ENCODE data around the gene ACACB. TPM values are rescaled to one million over a fixed set of nuclear protein-coding genes. Genes with fewer than 3 reads are reported as not detected.

Gene ACACB
- total RNA-seq, 1 experiment from 2014 or later, result 26.2 TPM

DNA sequence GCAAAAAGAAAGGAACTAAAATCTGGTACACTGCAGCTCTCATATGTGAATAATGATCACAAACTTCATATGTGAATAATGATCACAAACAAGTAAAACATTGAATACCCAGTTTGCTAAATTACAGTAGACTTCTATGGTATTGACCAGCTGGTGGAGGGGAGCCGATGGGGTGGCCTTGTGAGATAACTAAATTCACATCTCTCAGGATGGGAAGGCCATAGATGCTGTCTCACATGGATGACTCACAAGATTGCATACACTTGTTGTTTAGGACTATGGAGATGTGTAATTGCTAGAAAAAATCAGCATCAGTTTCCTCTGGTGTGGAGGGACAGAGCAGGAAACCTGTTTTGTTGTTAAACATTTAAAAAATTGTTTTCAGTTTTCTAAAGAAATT is 49.2 kb downstream of the ACACB start:
- no peak overlapping the region for H3K4me3 ChIP-seq (ENCODE audit: low read depth, low read length)
- no peak for DNase-seq
- Mint-ChIP-seq H3K27me3 (ENCODE audit: insufficient read depth, unreplicated experiment) (no peaks in the 10 kb centered on the region), H3K4me3 (ENCODE audit: unreplicated experiment) (no peak overlapping the region), H3K27ac (ENCODE audit: unreplicated experiment) (no peak overlapping the region), H3K4me1 (ENCODE audit: low read depth, unreplicated experiment) (no peaks in the 10 kb centered on the region), H3K36me3 (ENCODE audit: insufficient read depth, unreplicated experiment) (peaks cover 12% of the 10 kb centered on the region), H3K9me3 (ENCODE audit: unreplicated experiment) (no peaks in the 10 kb centered on the region)
- TF ChIP-seq, protein P1, sequence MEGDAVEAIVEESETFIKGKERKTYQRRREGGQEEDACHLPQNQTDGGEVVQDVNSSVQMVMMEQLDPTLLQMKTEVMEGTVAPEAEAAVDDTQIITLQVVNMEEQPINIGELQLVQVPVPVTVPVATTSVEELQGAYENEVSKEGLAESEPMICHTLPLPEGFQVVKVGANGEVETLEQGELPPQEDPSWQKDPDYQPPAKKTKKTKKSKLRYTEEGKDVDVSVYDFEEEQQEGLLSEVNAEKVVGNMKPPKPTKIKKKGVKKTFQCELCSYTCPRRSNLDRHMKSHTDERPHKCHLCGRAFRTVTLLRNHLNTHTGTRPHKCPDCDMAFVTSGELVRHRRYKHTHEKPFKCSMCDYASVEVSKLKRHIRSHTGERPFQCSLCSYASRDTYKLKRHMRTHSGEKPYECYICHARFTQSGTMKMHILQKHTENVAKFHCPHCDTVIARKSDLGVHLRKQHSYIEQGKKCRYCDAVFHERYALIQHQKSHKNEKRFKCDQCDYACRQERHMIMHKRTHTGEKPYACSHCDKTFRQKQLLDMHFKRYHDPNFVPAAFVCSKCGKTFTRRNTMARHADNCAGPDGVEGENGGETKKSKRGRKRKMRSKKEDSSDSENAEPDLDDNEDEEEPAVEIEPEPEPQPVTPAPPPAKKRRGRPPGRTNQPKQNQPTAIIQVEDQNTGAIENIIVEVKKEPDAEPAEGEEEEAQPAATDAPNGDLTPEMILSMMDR (IDR thresholded peaks at IDR 0.05; ENCODE audit: insufficient read depth in 1 of 2, low read depth in 1 of 2, low read length in 1 of 2, severe bottlenecking in 1 of 2, unreplicated experiment in 1 of 2), result no peak
- H3K4me1 ChIP-seq, result no peaks in the 10 kb centered on the region
- ChIA-PET CTCF (no interaction called here), POLR2A (interaction anchor here (0.6 kb wide), 1 partner anchor 10 kb away, joined by 4 read pairs; no protein-coding TSS in a partner anchor)
- intact Hi-C loops (cut with micrococcal nuclease; ENCODE audit: unreplicated experiment), result no loop called here
- no peaks in the 10 kb centered on the region for H3K27me3 ChIP-seq (replicated peaks; ENCODE audit: control insufficient read depth, insufficient read depth, low read length)
- H3K36me3 ChIP-seq (ENCODE audit: control insufficient read depth, insufficient read depth, low read length), result no peaks in the 10 kb centered on the region; the same call in 1 of the 2 replicates
- no peaks in the 10 kb centered on the region for H3K9me3 ChIP-seq
- BruUV-seq (replicated peaks), result no TSS peak

GRCh38 chr12:109166371-109166770 is 50.0 kb downstream of the ACACB start:
- Mint-ChIP-seq H3K36me3 (ENCODE audit: insufficient read depth, unreplicated experiment) (peaks cover 12% of the 10 kb centered on the region), H3K27me3 (ENCODE audit: insufficient read depth, unreplicated experiment) (no peaks in the 10 kb centered on the region), H3K27ac (ENCODE audit: unreplicated experiment) (no peak overlapping the region), H3K9me3 (ENCODE audit: unreplicated experiment) (no peaks in the 10 kb centered on the region), H3K4me3 (ENCODE audit: unreplicated experiment) (no peak overlapping the region), H3K4me1 (ENCODE audit: low read depth, unreplicated experiment) (no peaks in the 10 kb centered on the region)
- TF ChIP-seq, protein P1 (IDR thresholded peaks at IDR 0.05; ENCODE audit: insufficient read depth in 1 of 2, low read depth in 1 of 2, low read length in 1 of 2, severe bottlenecking in 1 of 2, unreplicated experiment in 1 of 2), result no peak
- Histone ChIP-seq H3K4me1 (no peaks in the 10 kb centered on the region), H3K9me3 (no peaks in the 10 kb centered on the region), H3K36me3 (ENCODE audit: control insufficient read depth, insufficient read depth, low read length) (no peaks in the 10 kb centered on the region; the same call in 1 of the 2 replicates), H3K4me3 (ENCODE audit: low read depth, low read length) (no peak overlapping the region), H3K27me3 (replicated peaks; ENCODE audit: control insufficient read depth, insufficient read depth, low read length) (no peaks in the 10 kb centered on the region)
- intact Hi-C loops (cut with micrococcal nuclease; ENCODE audit: unreplicated experiment), result no loop called here
- BruUV-seq (replicated peaks), result no TSS peak
- DNase-seq, result no peak
- POLR2A ChIA-PET, result interaction anchor here (0.6 kb wide), 1 partner anchor 11 kb away, joined by 4 read pairs; no protein-coding TSS in a partner anchor
- CTCF ChIA-PET, result no interaction called here

- intact Hi-C loops (cut with micrococcal nuclease; ENCODE audit: unreplicated experiment), result no loop called here
- BruUV-seq (replicated peaks), result no TSS peak
- Mint-ChIP-seq H3K27me3 (ENCODE audit: insufficient read depth, unreplicated experiment) (no peaks in the 10 kb centered on the region), H3K4me1 (ENCODE audit: low read depth, unreplicated experiment) (no peaks in the 10 kb centered on the region), H3K4me3 (ENCODE audit: unreplicated experiment) (no peak overlapping the region), H3K9me3 (ENCODE audit: unreplicated experiment) (no peaks in the 10 kb centered on the region), H3K36me3 (ENCODE audit: insufficient read depth, unreplicated experiment) (peaks cover 12% of the 10 kb centered on the region), H3K27ac (ENCODE audit: unreplicated experiment) (no peak overlapping the region)
- Histone ChIP-seq H3K4me1 (no peaks in the 10 kb centered on the region), H3K36me3 (ENCODE audit: control insufficient read depth, insufficient read depth, low read length) (no peaks in the 10 kb centered on the region; the same call in 1 of the 2 replicates), H3K27me3 (replicated peaks; ENCODE audit: control insufficient read depth, insufficient read depth, low read length) (no peaks in the 10 kb centered on the region), H3K9me3 (no peaks in the 10 kb centered on the region), H3K4me3 (ENCODE audit: low read depth, low read length) (no peak overlapping the region)
- TF ChIP-seq, protein P1 (IDR thresholded peaks at IDR 0.05; ENCODE audit: insufficient read depth in 1 of 2, low read depth in 1 of 2, low read length in 1 of 2, severe bottlenecking in 1 of 2, unreplicated experiment in 1 of 2), result no peak
- CTCF ChIA-PET, result no interaction called here
- POLR2A ChIA-PET, result no interaction called here
- no peak for DNase-seq
Observed at GRCh38 chr12:109167781-109168180, 51.4 kb downstream of the ACACB start.
